Measurements from ENCODE around the gene TEDC2.

GRCh38 chr16:2507665-2508064 is 47.8 kb downstream of the TEDC2 start:
- TF ChIP-seq EGR1 (IDR thresholded peaks at IDR 0.05; ENCODE audit: borderline replicate concordance, low read depth, low read length) (no peak), ASH2L (IDR thresholded peaks at IDR 0.05; ENCODE audit: low read length) (no peak), USF2 (IDR thresholded peaks at IDR 0.05; ENCODE audit: low read length) (no peak), RAD21 (IDR thresholded peaks at IDR 0.05 in 1 of 2, conservative IDR thresholded peaks at IDR 0.05 in 1 of 2; ENCODE audit: low read depth in 2 of 2, low read length in 2 of 2) (no peak), EP300 (IDR thresholded peaks at IDR 0.05; ENCODE audit: borderline replicate concordance in 1 of 2, low read depth in 2 of 2, low read length in 2 of 2) (no peak), SIRT6 (IDR thresholded peaks at IDR 0.05; ENCODE audit: low read length) (no peak), POLR2A (IDR thresholded peaks at IDR 0.05; ENCODE audit: control extremely low read depth in 1 of 2, low read depth in 2 of 2, low read length in 2 of 2) (no peak), RFX5 (IDR thresholded peaks at IDR 0.05; ENCODE audit: borderline replicate concordance, low read depth, low read length) (no peak), KDM1A (IDR thresholded peaks at IDR 0.05; ENCODE audit: borderline replicate concordance, low read length) (no peak)
- TF ChIP-seq, protein P1, sequence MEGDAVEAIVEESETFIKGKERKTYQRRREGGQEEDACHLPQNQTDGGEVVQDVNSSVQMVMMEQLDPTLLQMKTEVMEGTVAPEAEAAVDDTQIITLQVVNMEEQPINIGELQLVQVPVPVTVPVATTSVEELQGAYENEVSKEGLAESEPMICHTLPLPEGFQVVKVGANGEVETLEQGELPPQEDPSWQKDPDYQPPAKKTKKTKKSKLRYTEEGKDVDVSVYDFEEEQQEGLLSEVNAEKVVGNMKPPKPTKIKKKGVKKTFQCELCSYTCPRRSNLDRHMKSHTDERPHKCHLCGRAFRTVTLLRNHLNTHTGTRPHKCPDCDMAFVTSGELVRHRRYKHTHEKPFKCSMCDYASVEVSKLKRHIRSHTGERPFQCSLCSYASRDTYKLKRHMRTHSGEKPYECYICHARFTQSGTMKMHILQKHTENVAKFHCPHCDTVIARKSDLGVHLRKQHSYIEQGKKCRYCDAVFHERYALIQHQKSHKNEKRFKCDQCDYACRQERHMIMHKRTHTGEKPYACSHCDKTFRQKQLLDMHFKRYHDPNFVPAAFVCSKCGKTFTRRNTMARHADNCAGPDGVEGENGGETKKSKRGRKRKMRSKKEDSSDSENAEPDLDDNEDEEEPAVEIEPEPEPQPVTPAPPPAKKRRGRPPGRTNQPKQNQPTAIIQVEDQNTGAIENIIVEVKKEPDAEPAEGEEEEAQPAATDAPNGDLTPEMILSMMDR (IDR thresholded peaks at IDR 0.05; ENCODE audit: control extremely low read depth in 1 of 3, insufficient read depth in 1 of 3, low read depth in 1 of 3, low read length in 3 of 3) = no peak
